GM23338 (cell line): ENCODE results near the gene SEL1L3.

Experiments
- CREB1 ChIP-seq: fragments of 250-450 bp; sonication (Bioruptor Pico); IDR thresholded peaks from 2 replicates; pipeline ENCODE4 v1.5.0; 2020; ENCODE audit warnings: low read depth, mild to moderate bottlenecking, moderate library complexity
- EZH2 ChIP-seq: fragments of 200-600 bp; sonication (generic); IDR thresholded peaks from one replicate; pipeline ENCODE4 v1.8.0; 2017; ENCODE audit warnings: antibody characterized with exemption, mild to moderate bottlenecking, low read depth; ENCODE audit not compliant: unreplicated experiment
- EZH2phosphoT487 ChIP-seq: fragments of 200-600 bp; sonication (generic); IDR thresholded peaks from one replicate; pipeline ENCODE4 v1.8.1; 2018; ENCODE audit warnings: antibody characterized with exemption; ENCODE audit not compliant: unreplicated experiment
- POLR2AphosphoS5 ChIP-seq: IDR thresholded peaks from 2 replicates; pipeline ENCODE4 v1.6.1; 2016; ENCODE audit warnings: antibody characterized with exemption, low read depth
- REST ChIP-seq: IDR thresholded peaks from one replicate; pipeline ENCODE4 v1.6.1; 2018; ENCODE audit warnings: antibody characterized with exemption; ENCODE audit not compliant: unreplicated experiment
- STAT1 ChIP-seq: IDR thresholded peaks from one replicate; pipeline ENCODE4 v1.6.1; 2016; ENCODE audit warnings: antibody characterized with exemption; ENCODE audit not compliant: unreplicated experiment
- ZNF114 ChIP-seq: fragments of 250-450 bp; sonication (Bioruptor Pico); IDR thresholded peaks from 2 replicates; pipeline ENCODE4 v1.5.0; 2020; ENCODE audit warnings: mild to moderate bottlenecking, moderate library complexity
- ZNF331 ChIP-seq: fragments of 250-450 bp; sonication (Bioruptor Pico); IDR thresholded peaks from 2 replicates; pipeline ENCODE4 v1.5.0; 2020; ENCODE audit warnings: low read depth, mild to moderate bottlenecking, moderate library complexity
- ZNF462 ChIP-seq: fragments of 250-450 bp; sonication (Bioruptor Pico); IDR thresholded peaks from 2 replicates; pipeline ENCODE4 v1.5.0; 2020; ENCODE audit warnings: mild to moderate bottlenecking, moderate library complexity
- TF ChIP-seq, protein P1 (sequence below), 2 experiments: fragments of 200-600 bp in 1 of 2; sonication (generic) in 1 of 2; conservative IDR thresholded peaks; 2 replicates each; pipeline versions ENCODE4 v1.5.1 to v1.6.1; 2016 to 2017; ENCODE audit warnings: antibody characterized with exemption in 2 of 2, low read depth in 2 of 2, mild to moderate bottlenecking in 2 of 2, moderate library complexity in 1 of 2

- no peak for TF ChIP-seq REST
- TF ChIP-seq EZH2, result no peak
- TF ChIP-seq, protein P1, sequence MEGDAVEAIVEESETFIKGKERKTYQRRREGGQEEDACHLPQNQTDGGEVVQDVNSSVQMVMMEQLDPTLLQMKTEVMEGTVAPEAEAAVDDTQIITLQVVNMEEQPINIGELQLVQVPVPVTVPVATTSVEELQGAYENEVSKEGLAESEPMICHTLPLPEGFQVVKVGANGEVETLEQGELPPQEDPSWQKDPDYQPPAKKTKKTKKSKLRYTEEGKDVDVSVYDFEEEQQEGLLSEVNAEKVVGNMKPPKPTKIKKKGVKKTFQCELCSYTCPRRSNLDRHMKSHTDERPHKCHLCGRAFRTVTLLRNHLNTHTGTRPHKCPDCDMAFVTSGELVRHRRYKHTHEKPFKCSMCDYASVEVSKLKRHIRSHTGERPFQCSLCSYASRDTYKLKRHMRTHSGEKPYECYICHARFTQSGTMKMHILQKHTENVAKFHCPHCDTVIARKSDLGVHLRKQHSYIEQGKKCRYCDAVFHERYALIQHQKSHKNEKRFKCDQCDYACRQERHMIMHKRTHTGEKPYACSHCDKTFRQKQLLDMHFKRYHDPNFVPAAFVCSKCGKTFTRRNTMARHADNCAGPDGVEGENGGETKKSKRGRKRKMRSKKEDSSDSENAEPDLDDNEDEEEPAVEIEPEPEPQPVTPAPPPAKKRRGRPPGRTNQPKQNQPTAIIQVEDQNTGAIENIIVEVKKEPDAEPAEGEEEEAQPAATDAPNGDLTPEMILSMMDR (conservative IDR thresholded peaks at IDR 0.05; ENCODE audit: low read depth in 2 of 2), result no peak
- TF ChIP-seq ZNF114 (CRISPR knock-in tag), result no peak
- no peak for TF ChIP-seq ZNF462 (CRISPR knock-in tag)
- TF ChIP-seq STAT1, result no peak
- no peak for TF ChIP-seq POLR2AphosphoS5
- TF ChIP-seq ZNF331, result no peak
- TF ChIP-seq CREB1 (CRISPR knock-in tag), result no peak
- no peak for TF ChIP-seq EZH2phosphoT487
Measured at GRCh38 chr4:25783943-25784342, 78.8 kb downstream of the SEL1L3 start.
